K562 (cell line): ENCODE data around the gene SURF6. TPM values are rescaled to one million over a fixed set of nuclear protein-coding genes. Genes with fewer than 3 reads are reported as not detected.
A peak's percentile ranks its signal among the peaks of the same experiment; 100 is the strongest.

Source experiments
- COPS2 ChIP-seq: fragments of 450-650 bp; conservative IDR thresholded peaks from 2 replicates; pipeline ENCODE4 v1.6.1; 2016; ENCODE audit warnings: mild to moderate bottlenecking, moderate library complexity
- GABPA ChIP-seq: fragments of 200-800 bp; sonication (Bioruptor generic); conservative IDR thresholded peaks from 2 replicates; pipeline ENCODE4 v1.6.1; 2016; ENCODE audit warnings: low read depth, missing genetic modification characterization, missing compliant biosample characterization
- ZBTB11 ChIP-seq, 3 experiments: fragments of 200-800 bp in 1 of 3; fragments of 250-450 bp in 1 of 3; fragments of 450-650 bp in 1 of 3; sonication (Bioruptor Pico) in 1 of 3; sonication (Bioruptor generic) in 1 of 3; formaldehyde crosslinking in 1 of 3; IDR thresholded peaks; 2 replicates each; pipeline versions ENCODE4 v1.6.1 to v1.8.0; 2016 to 2022; ENCODE audit warnings: mild to moderate bottlenecking in 2 of 3, missing genetic modification characterization in 2 of 3, missing compliant biosample characterization in 1 of 3, moderate library complexity in 1 of 3
- ZBTB40 ChIP-seq, 2 experiments: fragments of 450-650 bp in 1 of 2; sonication (generic) in 1 of 2; formaldehyde crosslinking in 1 of 2; IDR thresholded peaks; 2 replicates each; pipeline versions ENCODE4 v1.7.1 to v1.9.0; 2016 to 2022; ENCODE audit warnings: inconsistent platforms in 1 of 2, mild to moderate bottlenecking in 1 of 2, missing genetic modification reagents in 1 of 2
- ZNF395 ChIP-seq: fragments of 200-800 bp; sonication (Bioruptor generic); IDR thresholded peaks from 2 replicates; pipeline ENCODE4 v1.6.1; 2017; ENCODE audit warnings: missing genetic modification characterization, missing compliant biosample characterization
- ZNF449 ChIP-seq: fragments of 250-450 bp; sonication (Bioruptor Pico); IDR thresholded peaks from 2 replicates; pipeline ENCODE4 v1.8.0; 2022; ENCODE audit warnings: moderate library complexity, mild to moderate bottlenecking, inconsistent platforms
- ZNF644 ChIP-seq: fragments of 200-800 bp; sonication (Bioruptor generic); IDR thresholded peaks from 2 replicates; pipeline ENCODE4 v1.6.1; 2016; ENCODE audit warnings: low read depth, missing genetic modification characterization, missing compliant biosample characterization
- ZNF785 ChIP-seq: fragments of 250-450 bp; sonication (Bioruptor Pico); IDR thresholded peaks from 2 replicates; pipeline ENCODE4 v1.4.0; 2020; ENCODE audit warnings: mild to moderate bottlenecking
- polyA plus RNA-seq, 8 experiments: library from polyadenylated mRNA; depleted of rRNA in 4 of 8; stranded (reverse) in 5 of 8; unstranded in 3 of 8; fragments of >200 nt; fragmentation: Nextera tagmentation in 2 of 8; fragmentation: Illumina TruSeq in 1 of 8; extraction: Ambion mirVana in 2 of 8; extraction: Trizol in 1 of 8; gene quantifications; 2 replicates each; pipeline versions ENCODE4 v1.2.1 to v1.2.3, GENCODE V29; 2011 to 2014; ENCODE audit warnings: inconsistent platforms in 1 of 8, missing spikeins in 1 of 8
- total RNA-seq, 7 experiments: library from RNA; depleted of rRNA in 6 of 7; stranded (reverse); fragments of >200 nt in 6 of 7; fragmentation: Illumina TruSeq in 2 of 7; extraction: Trizol in 2 of 7; gene quantifications; 2 replicates each; pipeline versions ENCODE4 v1.2.1 to v1.2.3, GENCODE V29; 2011 to 2021; ENCODE audit warnings: low replicate concordance in 1 of 7

The SURF6 gene
- total and polyA plus RNA-seq, 9 of the 15 experiments (the other 6 are each of a cell fraction or from before 2014, with no cell fraction given), result 1.4 to 68.3 (median 14.7) TPM

- TF ChIP-seq ZNF449 (no peak), ZBTB11 (CRISPR knock-in tag; IDR thresholded peaks at IDR 0.05) (peak in 1 of 3 experiments; percentile 54; a peak in 3 of 6 replicates), ZBTB40 (IDR thresholded peaks at IDR 0.05) (no peak), ZBTB40 (CRISPR knock-in tag; IDR thresholded peaks at IDR 0.05) (0 out of 2 replicates have a peak, but pooled peaks have one; percentile 7), GABPA (tag) (peak; percentile 86), ZNF785 (CRISPR knock-in tag) (no peak), ZNF644 (tag) (no peak), ZNF395 (CRISPR knock-in tag) (peak; percentile 75), COPS2 (no peak)
Measured at GRCh38 chr9:133375724-133376654, 40.0 kb upstream of the SURF6 start, which contains the start of the genes STKLD1 and SURF4 (continued).
